Neutrophil (primary cell): ENCODE results near the gene ZBP1.

Experiments used
- H3K27ac ChIP-seq: fragments of 200-600 bp; sonication (generic); 2 replicates; pipeline ENCODE4 v1.5.1; 2016; ENCODE audit warnings: mild to moderate bottlenecking, moderate library complexity
- H3K27me3 ChIP-seq: fragments of 200-600 bp; sonication (generic); 2 replicates; pipeline ENCODE4 v1.6.0; 2016; ENCODE audit warnings: mild to moderate bottlenecking
- H3K36me3 ChIP-seq: fragments of 200-600 bp; sonication (generic); 2 replicates; pipeline ENCODE4 v1.5.1; 2017
- H3K4me1 ChIP-seq, 2 experiments: fragments of 200-600 bp in 1 of 2; sonication (generic) in 1 of 2; 1 replicate in 1 of 2; 2 replicates in 1 of 2; pipeline versions ENCODE4 v1.5.1 to v1.6.1; 2013 to 2016; ENCODE audit warnings: low read depth in 1 of 2, low read length in 1 of 2, mild to moderate bottlenecking in 1 of 2, moderate library complexity in 1 of 2; ENCODE audit not compliant: control insufficient read depth in 1 of 2, insufficient read depth in 1 of 2
- H3K4me3 ChIP-seq, 2 experiments: fragments of 200-600 bp in 1 of 2; sonication (generic) in 1 of 2; 1 replicate in 1 of 2; 2 replicates in 1 of 2; pipeline ENCODE4 v1.5.1; 2013 to 2016; ENCODE audit warnings: low read depth in 1 of 2, low read length in 1 of 2, mild to moderate bottlenecking in 1 of 2, moderate library complexity in 1 of 2
- H3K9me3 ChIP-seq: fragments of 200-600 bp; sonication (generic); 2 replicates; pipeline ENCODE4 v1.5.1; 2016
- CTCF ChIP-seq: fragments of 200-600 bp; sonication (generic); IDR thresholded peaks from 2 replicates; pipeline ENCODE4 v1.5.1; 2016; ENCODE audit warnings: antibody characterized with exemption

ZBP1 gene

GRCh38 chr20:57563522-57563921 is 56.7 kb downstream of the ZBP1 start:
- Histone ChIP-seq H3K4me1 (no peaks in the 10 kb centered on the region), H3K9me3 (no peaks in the 10 kb centered on the region), H3K36me3 (no peaks in the 10 kb centered on the region), H3K27me3 (peaks cover 55% of the 10 kb centered on the region), H3K27ac (no peak overlapping the region), H3K4me3 (no peak overlapping the region)
- no peak for TF ChIP-seq CTCF

DNA sequence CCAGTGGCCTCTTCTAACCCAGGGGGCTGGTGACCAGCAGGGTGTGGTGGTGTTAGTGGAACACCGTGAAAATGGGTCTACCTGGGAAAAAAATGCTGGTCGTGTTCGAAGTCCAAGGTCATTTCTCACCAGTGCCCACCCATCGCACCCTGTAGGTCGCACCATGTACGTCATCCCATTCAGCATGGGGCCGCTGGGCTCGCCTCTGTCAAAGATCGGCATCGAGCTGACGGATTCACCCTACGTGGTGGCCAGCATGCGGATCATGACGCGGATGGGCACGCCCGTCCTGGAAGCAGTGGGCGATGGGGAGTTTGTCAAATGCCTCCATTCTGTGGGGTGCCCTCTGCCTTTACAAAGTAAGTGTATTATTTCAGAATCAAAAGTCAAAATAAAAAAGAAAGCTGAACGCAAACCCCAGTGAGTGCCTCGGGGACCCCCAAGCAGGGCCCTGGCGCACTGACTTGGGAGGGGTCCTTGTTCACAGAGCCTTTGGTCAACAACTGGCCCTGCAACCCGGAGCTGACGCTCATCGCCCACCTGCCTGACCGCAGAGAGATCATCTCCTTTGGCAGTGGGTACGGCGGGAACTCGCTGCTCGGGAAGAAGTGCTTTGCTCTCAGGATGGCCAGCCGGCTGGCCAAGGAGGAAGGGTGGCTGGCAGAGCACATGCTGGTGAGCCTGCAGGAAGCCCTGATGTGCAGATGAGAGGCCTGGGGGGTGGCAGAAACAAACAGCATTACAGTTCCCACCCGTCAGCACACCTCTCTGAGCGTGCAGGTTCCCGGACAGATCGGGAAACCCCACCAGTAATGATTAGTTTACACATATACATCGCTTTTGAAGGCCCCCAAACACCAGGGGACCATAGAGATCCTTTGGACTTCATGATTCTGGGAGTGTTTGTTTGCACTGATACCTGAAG is 57.4 kb downstream of the ZBP1 start:
- no peaks in the 10 kb centered on the region for H3K9me3 ChIP-seq
- H3K27ac ChIP-seq = no peak overlapping the region
- no peaks in the 10 kb centered on the region for H3K36me3 ChIP-seq
- TF ChIP-seq CTCF = no peak
- H3K4me3 ChIP-seq = no peak overlapping the region
- H3K4me1 ChIP-seq = no peaks in the 10 kb centered on the region
- peaks cover 55% of the 10 kb centered on the region for H3K27me3 ChIP-seq

GRCh38 chr20:57561356-57562279 is 58.6 kb downstream of the ZBP1 start:
- Histone ChIP-seq H3K36me3 (no peaks in the 10 kb centered on the region), H3K27me3 (peaks cover 56% of the 10 kb centered on the region), H3K4me3 (no peak overlapping the region), H3K9me3 (no peaks in the 10 kb centered on the region), H3K4me1 (no peaks in the 10 kb centered on the region), H3K27ac (no peak overlapping the region)
- TF ChIP-seq CTCF = no peak

GRCh38 chr20:57560554-57561355 is 59.5 kb downstream of the ZBP1 start, which contains the start of gene PCK1:
Gene PCK1 (plus strand): TSS chr20:57561110. CDS start chr20:57561412, 302 bp downstream.
- no peak within 1 kb of the TSS for H3K4me3 ChIP-seq
- no peak for TF ChIP-seq CTCF
- H3K9me3 ChIP-seq = no peaks in the 10 kb centered on the region
- no peak within 1 kb of the TSS for H3K27ac ChIP-seq
- H3K27me3 ChIP-seq = peaks cover 55% of the 10 kb centered on the region
- no peaks in the 10 kb centered on the region for H3K36me3 ChIP-seq
- no peaks in the 10 kb centered on the region for H3K4me1 ChIP-seq
